Gastrocnemius medialis (tissue), 4 donors: Measurements from ENCODE around the gene KLF9.

Experiments used
- POLR2A ChIP-seq, 2 donors: fragments of 450-650 bp; IDR thresholded peaks; one replicate each; pipeline ENCODE4 v1.6.1; 2017; ENCODE audit warnings: antibody characterized with exemption in 2 of 2, mild to moderate bottlenecking in 2 of 2, moderate library complexity in 2 of 2
- TF ChIP-seq, protein P1 (sequence below), 5 experiments: fragments of 450-650 bp in 3 of 5; fragments of 200-600 bp in 2 of 5; sonication (generic) in 2 of 5; IDR thresholded peaks in 4 of 5; conservative IDR thresholded peaks in 1 of 5; 1 replicate in 4 of 5; 2 replicates in 1 of 5; pipeline ENCODE4 v1.5.1; 2016 to 2019; ENCODE audit warnings: antibody characterized with exemption in 5 of 5, mild to moderate bottlenecking in 3 of 5, moderate library complexity in 3 of 5

DNA sequence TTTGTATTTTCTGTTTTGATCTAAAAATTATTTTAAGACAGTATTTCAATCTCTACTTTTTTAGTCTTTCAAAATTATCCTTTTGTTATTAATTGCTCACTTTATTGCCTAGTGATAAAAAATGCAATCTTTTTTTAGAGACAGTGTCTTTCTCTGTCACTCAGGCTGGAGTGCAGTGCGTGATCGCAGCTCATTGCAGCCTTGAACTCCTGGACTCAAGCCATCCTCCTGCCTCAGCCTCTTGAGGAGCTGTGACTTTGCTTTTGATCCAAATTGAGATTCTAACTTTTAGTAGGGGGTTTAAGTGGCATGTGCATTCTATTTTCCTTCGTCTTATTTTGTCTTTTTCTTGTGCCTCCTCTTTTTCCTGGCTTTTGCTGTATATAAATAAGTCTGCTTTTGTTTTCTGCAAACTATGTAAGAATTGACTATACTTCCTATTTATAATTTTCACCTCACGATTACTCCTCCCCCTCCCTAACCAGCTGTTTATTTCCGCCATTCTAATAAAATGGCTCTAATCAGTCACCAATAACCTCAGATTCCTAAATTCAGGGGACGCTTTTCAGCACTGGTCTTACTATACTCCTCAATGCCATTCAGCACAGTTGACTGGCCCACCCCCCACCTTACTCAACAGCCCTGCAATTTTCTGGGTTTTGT is 32.3 kb downstream of the KLF9 start:
- TF ChIP-seq, protein P1, sequence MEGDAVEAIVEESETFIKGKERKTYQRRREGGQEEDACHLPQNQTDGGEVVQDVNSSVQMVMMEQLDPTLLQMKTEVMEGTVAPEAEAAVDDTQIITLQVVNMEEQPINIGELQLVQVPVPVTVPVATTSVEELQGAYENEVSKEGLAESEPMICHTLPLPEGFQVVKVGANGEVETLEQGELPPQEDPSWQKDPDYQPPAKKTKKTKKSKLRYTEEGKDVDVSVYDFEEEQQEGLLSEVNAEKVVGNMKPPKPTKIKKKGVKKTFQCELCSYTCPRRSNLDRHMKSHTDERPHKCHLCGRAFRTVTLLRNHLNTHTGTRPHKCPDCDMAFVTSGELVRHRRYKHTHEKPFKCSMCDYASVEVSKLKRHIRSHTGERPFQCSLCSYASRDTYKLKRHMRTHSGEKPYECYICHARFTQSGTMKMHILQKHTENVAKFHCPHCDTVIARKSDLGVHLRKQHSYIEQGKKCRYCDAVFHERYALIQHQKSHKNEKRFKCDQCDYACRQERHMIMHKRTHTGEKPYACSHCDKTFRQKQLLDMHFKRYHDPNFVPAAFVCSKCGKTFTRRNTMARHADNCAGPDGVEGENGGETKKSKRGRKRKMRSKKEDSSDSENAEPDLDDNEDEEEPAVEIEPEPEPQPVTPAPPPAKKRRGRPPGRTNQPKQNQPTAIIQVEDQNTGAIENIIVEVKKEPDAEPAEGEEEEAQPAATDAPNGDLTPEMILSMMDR (IDR thresholded peaks at IDR 0.05 in 4 of 5, conservative IDR thresholded peaks at IDR 0.05 in 1 of 5) = no peak
- no peak for TF ChIP-seq POLR2A (IDR thresholded peaks at IDR 0.05)
